Keratinocyte (primary cell): ENCODE results near the gene BTBD16.

ENCODE experiments used
- EZH2 ChIP-seq: IDR thresholded peaks from one replicate; pipeline ENCODE4 v1.6.1; 2012; ENCODE audit warnings: inconsistent platforms, mild to moderate bottlenecking, low read length, moderate library complexity
- TF ChIP-seq, protein P1 (sequence below), 3 experiments: IDR thresholded peaks in 1 of 3; conservative IDR thresholded peaks in 1 of 3; optimal IDR thresholded peaks in 1 of 3; 2 replicates in 2 of 3; 3 replicates in 1 of 3; pipeline versions ENCODE3 to v1.5.1; 2011; ENCODE audit warnings: low read length in 3 of 3, mild to moderate bottlenecking in 3 of 3, moderate library complexity in 2 of 3, control low read depth in 1 of 3, inconsistent platforms in 1 of 3; ENCODE audit not compliant: insufficient read depth in 2 of 3; ENCODE audit errors: extremely low read depth in 1 of 3

- TF ChIP-seq, protein P1, sequence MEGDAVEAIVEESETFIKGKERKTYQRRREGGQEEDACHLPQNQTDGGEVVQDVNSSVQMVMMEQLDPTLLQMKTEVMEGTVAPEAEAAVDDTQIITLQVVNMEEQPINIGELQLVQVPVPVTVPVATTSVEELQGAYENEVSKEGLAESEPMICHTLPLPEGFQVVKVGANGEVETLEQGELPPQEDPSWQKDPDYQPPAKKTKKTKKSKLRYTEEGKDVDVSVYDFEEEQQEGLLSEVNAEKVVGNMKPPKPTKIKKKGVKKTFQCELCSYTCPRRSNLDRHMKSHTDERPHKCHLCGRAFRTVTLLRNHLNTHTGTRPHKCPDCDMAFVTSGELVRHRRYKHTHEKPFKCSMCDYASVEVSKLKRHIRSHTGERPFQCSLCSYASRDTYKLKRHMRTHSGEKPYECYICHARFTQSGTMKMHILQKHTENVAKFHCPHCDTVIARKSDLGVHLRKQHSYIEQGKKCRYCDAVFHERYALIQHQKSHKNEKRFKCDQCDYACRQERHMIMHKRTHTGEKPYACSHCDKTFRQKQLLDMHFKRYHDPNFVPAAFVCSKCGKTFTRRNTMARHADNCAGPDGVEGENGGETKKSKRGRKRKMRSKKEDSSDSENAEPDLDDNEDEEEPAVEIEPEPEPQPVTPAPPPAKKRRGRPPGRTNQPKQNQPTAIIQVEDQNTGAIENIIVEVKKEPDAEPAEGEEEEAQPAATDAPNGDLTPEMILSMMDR (optimal IDR thresholded peaks at IDR 0.05 in 1 of 3, IDR thresholded peaks at IDR 0.05 in 1 of 3, conservative IDR thresholded peaks at IDR 0.05 in 1 of 3; ENCODE audit: extremely low read depth in 1 of 3, insufficient read depth in 2 of 3, low read length in 3 of 3), result peak; percentile 89 to 99 (median 98)
- TF ChIP-seq EZH2, result no peak
Observed at GRCh38 chr10:122279725-122280141, 8.6 kb downstream of the BTBD16 start.
